Erythroblast (primary cell): ENCODE results near the gene RPP25.

Experiments
- GATA1 ChIP-seq: IDR thresholded peaks from 2 replicates; pipeline ENCODE4 v1.6.1; 2011; ENCODE audit warnings: low read depth, mild to moderate bottlenecking, control low read depth, low read length, moderate library complexity
- POLR2A ChIP-seq: IDR thresholded peaks from 2 replicates; pipeline ENCODE4 v1.6.1; 2011; ENCODE audit warnings: mild to moderate bottlenecking, low read length

- TF ChIP-seq POLR2A, result no peak
- no peak for TF ChIP-seq GATA1
Observed at GRCh38 chr15:74995182-74995778, 38.7 kb upstream of the RPP25 start, which contains the start of gene SCAMP5.
